Measurements from ENCODE around the gene GALNT14.
"Not testable (repeated sequence)": the region's sequence is repeated elsewhere in the genome, so short reads cannot be mapped to it uniquely, and the experiment has no call there.

Gene GALNT14, protein sequence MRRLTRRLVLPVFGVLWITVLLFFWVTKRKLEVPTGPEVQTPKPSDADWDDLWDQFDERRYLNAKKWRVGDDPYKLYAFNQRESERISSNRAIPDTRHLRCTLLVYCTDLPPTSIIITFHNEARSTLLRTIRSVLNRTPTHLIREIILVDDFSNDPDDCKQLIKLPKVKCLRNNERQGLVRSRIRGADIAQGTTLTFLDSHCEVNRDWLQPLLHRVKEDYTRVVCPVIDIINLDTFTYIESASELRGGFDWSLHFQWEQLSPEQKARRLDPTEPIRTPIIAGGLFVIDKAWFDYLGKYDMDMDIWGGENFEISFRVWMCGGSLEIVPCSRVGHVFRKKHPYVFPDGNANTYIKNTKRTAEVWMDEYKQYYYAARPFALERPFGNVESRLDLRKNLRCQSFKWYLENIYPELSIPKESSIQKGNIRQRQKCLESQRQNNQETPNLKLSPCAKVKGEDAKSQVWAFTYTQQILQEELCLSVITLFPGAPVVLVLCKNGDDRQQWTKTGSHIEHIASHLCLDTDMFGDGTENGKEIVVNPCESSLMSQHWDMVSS

DNA sequence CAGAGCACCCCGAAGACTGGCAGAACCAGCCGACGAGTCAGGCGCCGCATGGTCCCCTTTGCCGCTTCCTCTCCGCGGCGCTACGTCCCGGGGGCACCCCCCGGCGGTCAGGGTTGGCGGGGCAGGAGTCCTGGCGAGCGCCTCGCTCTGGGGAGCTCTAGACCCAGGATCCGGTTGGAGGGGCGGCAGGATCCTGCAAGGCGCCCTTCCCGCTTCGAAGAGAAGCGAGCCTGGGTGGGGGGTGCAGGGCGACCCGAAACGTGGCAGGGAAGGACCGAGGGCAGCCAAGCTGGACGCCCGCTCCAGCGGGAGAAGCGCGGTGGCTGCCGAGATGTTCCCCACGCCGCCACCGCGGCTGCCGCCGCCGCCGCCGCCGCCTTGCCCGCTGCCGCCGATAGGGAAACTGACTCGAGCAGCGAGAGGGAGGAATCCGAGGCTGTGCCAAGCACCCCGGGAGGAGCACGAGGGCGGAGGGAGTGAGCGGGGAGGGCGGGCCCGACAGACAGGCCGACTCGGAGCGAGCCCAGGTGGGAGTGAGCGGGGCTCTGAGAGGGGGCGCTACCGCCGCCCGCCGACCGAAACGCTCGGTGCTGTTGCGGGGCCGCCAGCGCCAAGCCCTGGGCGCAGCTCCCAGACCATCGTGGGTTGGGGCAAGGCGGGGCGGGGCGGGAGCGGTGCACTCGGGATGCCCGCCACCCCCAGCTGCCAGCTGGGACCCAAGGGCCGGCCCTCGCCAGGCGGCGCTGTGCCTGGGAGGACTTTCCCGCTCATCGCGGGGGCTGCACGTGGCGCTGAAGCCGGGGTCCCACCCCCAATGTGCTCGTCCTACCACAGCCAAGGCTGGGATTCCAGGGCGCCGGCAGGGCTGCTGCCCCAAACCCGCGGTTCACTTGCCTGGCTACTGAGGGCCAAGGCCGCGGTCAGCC lies at the start of gene GALNT14:
Gene GALNT14, minus strand, starts transcription at position 404 of the 926 bp plus-strand sequence. Its CDS starts 354 bp downstream, at position 50.
- DNase-seq = no peak

DNA sequence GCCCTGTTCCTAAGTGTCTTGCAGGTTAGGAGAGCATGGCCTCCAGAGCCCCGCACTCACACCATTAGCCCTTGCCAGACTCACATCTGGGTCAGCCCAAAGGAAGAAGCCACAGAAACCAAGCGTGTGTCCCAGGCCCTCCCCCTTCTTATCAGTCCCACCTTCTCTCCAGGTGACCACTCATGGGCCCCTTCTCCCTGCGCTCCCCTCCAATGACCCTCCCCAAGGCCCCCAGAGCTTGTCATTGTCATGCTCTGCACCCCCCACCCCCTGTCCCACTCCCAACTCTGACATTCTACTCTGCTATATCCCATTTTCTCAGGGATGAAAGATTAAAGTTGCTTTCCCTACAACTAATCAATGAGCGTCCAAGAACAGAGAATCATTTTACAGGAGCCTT lies 48.9 kb upstream of the GALNT14 start:
- DNase-seq = no peak

DNA sequence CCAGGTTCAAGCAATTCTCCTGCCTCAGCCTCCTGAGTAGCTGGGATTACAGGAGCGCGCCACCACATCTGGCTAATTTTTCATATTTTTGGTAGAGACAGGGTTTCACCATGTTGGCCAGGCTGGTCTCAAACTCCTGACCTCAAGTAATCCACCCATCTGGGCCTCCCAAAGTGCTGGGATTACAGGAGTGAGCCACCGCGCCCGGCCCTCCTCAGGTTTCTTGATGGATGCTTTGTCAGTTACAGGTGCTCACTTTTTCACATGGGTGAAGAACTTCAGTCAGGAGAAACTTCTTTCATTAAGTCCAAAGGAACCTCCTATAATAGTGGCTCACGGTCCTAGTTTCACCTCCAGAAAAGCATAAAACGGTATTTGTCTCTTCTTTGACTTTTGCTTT lies 45.7 kb upstream of the GALNT14 start:
- DNase-seq = not testable (repeated sequence)

DNA sequence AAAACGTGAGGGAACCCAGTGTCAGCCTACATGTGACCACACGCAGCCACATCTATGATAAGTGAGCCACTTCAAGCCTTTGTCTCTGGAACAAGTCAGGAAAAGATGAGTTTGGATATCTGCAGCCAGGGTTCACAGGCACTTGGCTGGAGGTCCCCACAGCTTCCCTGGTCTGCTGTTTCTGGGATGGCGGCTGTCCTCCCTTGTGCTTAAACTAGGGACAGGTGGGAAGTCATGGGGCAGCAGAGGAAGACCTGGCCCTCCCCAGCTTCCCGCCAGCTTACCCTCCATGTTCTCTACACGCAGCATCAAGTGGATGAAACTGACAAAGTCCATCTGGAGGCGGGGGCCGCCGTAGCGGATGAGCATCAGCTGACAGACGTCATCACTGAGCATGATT lies 38.5 kb upstream of the GALNT14 start:
- no peak for DNase-seq

DNA sequence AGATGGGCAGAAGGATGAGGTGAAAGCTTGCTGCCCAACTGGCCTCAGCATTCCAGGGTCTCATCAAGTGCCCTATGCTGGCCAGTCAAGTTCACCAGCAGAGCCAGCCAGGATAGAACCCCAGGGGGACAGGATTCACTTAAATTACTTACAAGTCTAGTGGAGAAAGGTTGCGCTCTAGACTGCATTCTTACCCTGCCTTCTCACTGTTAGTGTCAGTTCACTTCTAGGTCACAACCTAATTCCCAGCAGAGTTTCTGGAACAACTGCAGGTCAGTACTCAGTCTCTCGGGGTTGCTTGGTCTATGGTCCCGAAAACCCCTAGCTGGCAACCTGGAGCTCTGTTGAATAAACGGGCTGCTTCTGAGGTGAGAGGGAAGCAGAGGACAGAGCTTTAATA lies 32.9 kb upstream of the GALNT14 start:
- no peak for DNase-seq

DNA sequence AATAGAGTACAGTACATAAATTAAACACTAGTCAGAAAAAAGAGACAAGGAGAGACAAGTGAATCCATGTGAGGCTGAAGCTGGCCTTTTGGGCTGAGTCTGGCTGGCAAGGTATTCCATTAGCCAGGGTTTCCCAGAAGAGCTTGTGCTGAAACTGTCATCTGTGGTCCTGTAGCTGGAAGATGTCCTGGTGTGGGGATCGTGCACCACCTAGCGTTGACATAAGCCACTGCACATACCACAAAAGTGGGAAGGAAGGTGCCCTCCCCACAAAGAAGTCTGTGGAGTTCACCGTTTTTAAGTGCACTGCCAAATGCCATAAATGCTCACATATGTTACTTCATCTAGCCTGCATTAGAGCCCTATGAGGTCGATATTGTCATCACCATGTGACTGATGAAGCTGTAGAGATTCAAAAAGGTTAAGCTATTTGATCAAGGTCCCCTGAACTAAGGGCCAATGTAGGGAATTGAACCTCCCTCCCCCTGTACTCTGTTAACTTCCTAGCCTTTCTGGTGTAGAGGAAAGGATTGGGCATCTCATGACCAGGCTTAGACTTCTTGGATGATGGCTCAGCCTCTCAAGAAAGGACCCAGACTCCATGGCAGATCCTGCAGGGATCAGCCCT lies 31.9 kb upstream of the GALNT14 start:
- DNase-seq = peak in 1 of 4 experiments; percentile 2

DNA sequence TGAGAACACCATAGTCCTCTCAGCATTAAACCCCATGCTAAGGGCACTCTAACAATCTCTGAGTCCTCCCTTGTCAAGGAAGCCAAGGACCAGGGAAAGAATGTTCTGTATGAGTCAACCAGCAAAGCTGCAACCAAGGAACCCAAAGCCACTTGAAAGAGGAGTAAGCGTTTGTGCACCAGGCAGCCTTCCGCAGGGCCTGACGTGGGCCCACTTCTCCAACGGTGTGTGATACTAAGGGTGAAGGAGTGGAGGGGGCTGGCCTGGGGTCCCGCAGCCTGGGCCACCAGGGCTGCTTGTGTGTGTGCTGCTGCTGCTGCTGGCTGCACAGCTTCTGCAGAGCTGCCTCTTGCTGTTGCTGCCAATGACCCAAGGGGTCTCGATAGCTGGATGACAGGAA lies 30.1 kb upstream of the GALNT14 start:
- no peak for DNase-seq

DNA sequence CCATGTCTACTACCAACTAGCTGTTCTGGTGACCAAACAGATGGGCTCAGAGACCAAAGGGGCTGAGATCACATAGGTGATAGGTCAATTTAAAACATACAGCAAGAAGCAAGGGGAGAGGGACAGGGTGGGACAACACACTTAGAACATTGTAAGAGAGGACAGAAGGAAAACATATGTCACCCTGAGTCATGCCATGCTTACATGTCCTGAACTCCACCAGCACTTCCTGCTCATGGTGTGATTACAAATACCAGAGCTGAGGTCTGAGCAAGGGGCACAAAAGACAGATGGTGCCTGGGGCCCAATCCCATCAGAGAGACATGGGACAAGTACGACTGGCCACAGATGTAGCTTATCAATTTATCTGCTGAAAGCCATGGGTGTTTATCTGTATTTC lies 28.7 kb upstream of the GALNT14 start:
- no peak for DNase-seq

DNA sequence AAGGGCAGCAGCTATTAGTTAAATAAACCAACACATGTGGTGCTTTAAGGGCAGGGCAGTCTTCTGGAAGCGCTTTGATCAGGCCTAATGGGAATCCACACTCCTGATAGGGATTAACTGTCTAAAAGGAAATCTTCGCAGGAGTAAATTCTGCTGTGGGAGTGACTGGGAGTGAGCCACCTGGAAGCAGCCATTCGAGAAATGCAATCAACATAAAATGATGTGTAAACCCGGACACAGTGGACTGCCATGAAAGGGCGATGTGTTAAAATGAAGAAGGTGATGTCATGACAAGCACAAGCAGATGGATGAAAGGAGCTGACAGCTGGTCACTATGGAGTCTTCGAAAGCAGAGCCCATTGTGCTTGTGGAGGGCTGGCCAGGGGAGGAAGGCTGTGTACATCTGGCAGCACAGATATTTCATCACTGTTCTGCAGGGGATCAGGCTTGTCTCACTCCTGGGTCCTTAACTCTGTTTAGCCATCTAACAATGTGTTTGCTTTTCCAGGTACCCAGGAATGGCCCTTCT lies 24.8 kb upstream of the GALNT14 start:
- no peak for DNase-seq

DNA sequence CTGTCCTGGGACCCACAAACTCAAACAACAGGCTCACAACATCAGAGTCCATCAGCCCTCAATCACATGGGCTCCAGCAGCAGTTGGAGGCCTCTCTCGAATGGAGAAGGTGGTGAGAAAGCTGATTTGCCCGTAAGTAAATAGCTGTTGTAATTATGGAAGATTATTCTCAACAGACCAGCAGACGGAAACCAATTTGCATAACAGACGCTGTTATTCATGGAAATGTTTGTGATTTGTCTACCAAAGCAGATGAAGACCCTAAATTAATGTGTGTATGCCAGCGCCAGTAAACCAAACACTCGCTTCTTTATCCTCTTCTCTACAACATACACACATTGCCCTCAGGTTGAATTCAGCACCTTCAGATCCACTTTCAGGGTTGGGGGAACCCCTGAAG lies 23.4 kb upstream of the GALNT14 start:
- no peak for DNase-seq

DNA sequence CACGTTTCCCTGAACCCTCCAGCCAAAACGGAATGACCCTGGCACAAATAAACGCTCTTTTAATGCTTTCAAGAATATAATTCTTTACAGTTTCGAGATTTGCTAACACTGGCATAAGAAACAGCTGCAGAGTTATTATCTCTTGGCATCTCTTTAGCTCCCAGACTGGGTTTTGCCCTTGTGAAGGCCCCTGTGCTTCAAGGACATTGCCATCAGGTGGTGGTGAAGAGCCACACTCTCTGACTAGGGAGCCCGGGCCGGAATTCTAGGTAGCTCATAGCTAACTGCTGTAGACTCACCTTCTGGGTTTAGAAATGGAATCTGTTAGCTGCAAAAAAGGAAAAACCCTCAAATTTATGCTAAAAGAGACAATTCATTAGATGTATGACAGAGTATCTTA lies 13.3 kb upstream of the GALNT14 start:
- no peak for DNase-seq

DNA sequence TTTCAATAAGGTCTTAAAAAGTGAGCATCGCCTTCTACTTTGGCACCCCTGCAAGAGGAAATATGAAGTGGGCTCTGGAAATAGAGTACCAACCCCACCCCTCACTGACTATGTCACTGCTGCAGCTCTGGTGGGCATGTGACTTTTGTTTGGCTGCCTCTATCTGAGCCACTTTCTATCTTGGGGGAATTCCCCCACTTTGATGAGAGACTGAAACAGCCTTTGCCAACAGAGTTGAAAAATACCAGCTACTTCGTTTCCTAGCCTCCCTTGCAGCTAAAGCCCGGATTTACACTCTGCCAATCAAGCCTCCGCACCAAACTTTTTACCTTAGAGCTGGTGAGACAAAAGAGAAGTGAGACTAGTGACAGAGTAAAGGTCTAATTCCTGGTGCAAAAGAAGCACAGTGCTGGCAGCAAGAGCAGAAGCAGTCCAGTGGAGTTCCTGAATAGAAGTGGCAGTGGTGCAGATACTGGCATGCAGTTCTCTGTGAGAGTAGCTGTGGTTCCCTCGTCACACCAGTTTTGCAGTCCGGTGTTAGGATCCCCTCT lies 12.0 kb upstream of the GALNT14 start:
- no peak for DNase-seq

DNA sequence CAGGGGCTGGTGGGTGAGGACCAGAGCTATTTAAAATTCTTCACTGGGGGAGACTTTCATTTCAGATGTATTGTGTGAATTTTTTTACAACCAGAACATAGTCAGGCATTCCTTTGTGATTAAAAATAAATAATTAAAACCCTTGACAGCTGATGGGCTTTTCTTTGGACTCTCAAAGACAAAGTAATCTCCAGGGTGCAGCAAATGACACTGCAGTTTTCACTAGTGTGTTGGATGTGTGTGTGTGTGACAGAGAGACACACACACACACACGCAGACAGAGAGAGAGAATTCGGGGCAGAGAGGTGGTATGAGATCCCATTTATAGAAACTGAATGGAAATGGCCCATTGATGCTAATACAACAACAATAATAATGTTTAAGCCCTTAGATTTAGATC lies 10.3 kb upstream of the GALNT14 start:
- no peak for DNase-seq

DNA sequence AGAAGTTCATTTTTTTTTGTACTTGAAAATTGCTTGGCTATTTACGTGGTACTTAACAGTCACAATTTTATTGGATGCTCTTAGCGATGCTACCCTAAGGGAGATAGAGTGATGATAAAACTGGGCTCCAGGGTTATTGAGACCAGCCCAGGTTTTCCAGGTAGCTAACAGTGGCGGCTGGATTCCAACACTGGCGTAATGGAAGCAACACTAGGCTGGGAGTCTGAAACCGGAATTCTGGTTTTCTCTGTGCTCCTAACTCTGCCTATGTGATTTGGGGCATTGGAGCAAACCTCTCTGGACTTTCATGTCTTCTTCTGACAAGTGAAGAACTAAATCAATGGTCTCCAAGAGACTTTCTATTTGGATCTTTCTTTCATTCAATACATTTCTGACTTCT lies 9.4 kb upstream of the GALNT14 start:
- DNase-seq = no peak

DNA sequence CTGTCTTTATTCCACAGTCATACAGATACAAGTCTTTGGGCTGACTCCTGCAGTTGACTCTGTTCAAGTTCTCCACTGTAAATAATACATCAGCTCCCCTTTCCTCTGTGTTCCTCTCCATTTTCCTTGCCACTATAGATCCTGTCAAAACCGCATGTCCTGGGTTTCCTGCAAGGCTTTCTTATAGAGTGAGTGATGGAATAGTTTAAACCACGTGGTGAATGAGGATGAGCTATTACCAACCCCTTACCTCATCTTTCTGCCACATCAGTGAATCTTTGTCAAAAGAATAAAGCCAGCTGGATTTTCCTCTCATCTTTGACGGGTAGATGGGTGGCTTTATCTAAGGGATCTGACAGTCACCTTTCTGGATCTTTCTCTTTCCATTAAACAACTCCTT lies 3.9 kb upstream of the GALNT14 start:
- no peak for DNase-seq

DNA sequence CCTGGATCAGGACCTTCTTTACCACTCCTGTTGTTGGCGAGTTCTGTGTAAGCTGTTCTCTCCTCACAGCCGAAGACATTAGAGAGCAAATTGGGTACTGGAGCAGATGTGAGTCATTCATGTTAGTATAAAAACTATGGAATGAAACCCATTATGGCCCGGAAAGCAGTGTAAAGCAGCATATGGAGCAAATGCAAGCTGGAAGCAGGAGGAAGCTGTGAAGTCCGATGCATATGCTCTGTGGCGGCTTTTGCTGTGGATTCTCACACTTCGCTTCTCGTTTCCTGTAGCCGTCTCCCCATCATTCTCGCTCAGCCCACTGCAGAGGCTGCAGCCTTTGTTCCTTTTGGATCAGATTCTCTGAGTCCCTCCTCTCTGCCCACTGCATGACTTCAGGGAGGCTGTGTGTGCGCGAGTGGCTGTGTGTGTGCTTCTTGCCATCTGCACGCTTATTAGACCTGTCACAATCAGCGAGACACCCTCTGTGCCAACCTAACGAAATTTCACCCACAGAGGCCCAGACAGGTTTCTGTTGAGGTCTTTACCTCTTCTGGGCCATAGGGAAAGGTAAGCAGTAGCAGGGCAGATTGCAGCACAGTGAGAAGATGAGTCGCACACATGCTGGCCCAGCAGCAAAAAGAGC lies 3.3 kb upstream of the GALNT14 start:
- no peak for DNase-seq

DNA sequence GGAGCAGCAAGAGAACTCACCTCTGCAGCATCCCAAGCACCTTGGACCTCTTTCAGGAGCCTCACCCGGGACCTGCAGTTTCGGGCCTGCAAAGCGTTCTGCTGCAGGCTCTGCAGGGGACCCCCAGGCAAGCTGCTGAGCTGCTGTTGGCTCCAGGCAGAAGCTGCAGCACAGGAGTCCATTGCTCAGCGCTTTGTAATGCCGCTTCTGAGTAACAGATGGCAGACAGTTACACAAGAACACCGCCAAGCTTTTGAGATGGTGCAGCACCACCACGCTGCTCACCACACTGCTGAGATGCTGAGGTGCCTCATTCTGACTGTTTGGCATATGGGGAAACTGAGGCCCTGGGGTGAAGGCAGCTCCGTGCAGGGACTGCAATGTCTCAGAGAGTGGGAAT lies 1.9 kb upstream of the GALNT14 start:
- DNase-seq = no peak

DNA sequence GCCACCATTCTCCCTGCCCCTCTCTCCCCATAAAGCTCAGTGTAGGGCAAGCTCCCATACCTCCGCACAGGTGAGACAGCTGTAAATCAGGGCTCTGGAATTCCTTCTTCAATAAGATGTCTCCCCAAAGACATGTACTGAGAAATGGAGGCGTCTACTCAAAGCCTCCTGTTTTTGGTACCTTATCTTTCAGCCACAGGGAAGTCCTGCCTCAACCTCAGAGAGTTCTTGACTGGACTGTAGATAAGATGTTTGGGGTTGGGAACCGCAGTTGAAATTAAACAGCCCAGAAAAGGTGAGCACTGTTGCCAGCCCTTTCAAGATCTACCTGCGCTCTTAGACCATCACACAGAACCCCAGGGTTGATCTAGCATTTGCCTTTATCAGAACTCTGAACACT lies 1.4 kb upstream of the GALNT14 start:
- no peak for DNase-seq

DNA sequence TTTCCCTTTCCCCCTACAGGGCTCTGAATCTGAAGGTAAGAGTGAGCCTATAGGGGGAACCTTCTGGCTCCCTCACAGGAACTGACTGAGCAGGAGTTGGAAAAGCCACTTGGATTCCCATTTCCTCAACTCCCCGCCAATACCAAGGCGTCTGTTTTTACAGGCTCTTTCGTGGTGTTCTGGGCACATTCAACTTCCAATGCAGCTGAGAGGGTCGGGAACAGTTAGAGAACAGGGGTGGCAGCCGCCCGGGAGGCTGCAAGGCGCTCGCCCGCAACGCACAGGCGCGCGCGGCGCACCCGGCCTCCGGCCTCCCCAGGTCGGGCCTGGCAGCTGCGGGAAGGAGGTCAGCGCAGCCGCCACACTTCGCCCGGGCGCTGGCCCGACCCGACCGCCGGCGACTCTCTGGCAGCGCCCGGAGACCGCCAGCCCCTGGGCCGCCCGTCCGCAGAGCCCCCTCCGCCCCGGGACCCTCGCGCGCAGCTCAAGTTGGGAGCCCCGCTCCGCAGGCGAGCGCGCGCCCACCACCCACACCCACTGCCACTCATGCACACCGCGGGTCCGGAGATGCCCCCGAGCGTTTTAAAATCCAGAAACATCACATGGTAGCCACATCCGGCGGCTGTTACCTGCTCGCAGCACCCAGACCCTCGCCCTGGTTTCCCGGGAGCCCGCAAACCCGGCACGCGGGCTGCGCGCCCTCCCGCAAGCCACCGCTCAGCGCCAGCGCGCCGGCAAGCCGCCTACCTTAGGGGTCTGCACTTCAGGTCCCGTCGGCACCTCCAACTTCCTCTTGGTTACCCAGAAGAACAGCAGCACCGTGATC lies 816 bp downstream of the GALNT14 start:
- no peak for DNase-seq

DNA sequence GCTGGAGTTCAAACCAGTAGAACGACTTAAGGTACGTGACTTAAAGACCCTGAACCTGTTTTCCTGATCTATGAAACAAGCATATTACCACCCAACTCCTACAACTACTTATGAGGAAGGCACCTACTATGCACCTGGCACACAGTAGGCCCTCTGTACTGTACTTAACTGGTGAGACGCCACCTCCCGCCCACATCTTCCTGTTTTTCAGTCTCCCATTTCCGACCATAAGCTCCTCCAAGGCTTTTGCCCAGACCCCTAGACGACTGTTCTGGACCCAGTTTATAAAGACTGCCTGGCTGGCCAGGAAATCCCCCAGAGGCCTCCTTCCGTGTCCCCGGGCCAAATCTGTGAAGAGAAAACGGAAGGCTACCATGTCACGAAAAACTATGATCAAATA lies 1.5 kb downstream of the GALNT14 start:
- DNase-seq = no peak

DNA sequence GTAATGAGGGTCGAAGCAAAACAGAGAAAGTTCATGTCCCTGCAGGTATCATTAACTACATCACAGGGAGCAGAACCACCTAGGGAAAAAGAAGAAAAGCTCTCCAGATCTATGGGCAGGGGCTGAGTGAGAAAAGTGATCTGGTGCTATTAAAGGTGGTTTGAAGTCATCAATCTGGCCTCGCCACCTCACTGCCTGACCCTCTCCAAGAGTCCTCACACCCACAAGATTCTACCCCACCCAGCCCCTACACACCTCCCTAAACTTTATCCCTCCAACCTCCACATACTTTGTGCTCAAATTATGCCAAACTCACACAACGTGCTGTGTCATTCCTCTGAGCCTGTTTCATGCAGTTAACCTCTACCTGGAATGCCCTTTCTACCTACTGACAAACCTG lies 2.2 kb downstream of the GALNT14 start:
- no peak for DNase-seq
